SK-N-SH treated with all-trans-retinoic acid at 6 μM for 48 hours (cell line): ENCODE results near the gene C2CD4C.

Source experiments
- CSDC2 ChIP-seq: fragments of 250-450 bp; sonication (Bioruptor Pico); IDR thresholded peaks from 2 replicates; pipeline ENCODE4 v1.5.0; 2020; ENCODE audit warnings: mild to moderate bottlenecking, moderate library complexity
- ISL1 ChIP-seq: fragments of 250-450 bp; sonication (Bioruptor Pico); IDR thresholded peaks from 2 replicates; pipeline ENCODE4 v2.1.2; 2022; ENCODE audit warnings: mild to moderate bottlenecking, moderate library complexity
- OSR1 ChIP-seq: fragments of 250-450 bp; sonication (Bioruptor Pico); IDR thresholded peaks from 2 replicates; pipeline ENCODE4 v1.8.0; 2022; ENCODE audit warnings: moderate library complexity, mild to moderate bottlenecking, inconsistent platforms
- PPARA ChIP-seq: fragments of 250-450 bp; sonication (Bioruptor Pico); IDR thresholded peaks from 2 replicates; pipeline ENCODE4 v1.5.0; 2020; ENCODE audit warnings: mild to moderate bottlenecking, borderline replicate concordance
- RARB ChIP-seq: fragments of 250-450 bp; sonication (Bioruptor Pico); IDR thresholded peaks from 2 replicates; pipeline ENCODE4 v1.8.0; 2021; ENCODE audit warnings: mild to moderate bottlenecking, moderate library complexity
- SNAI2 ChIP-seq: fragments of 250-450 bp; sonication (Bioruptor Pico); IDR thresholded peaks from 2 replicates; pipeline ENCODE4 v1.5.0; 2020; ENCODE audit warnings: mild to moderate bottlenecking, moderate library complexity
- ZFP30 ChIP-seq: fragments of 450-650 bp; formaldehyde crosslinking; IDR thresholded peaks from 2 replicates; pipeline ENCODE4 v1.5.0; 2022; ENCODE audit warnings: mild to moderate bottlenecking, moderate library complexity
- ZNF8 ChIP-seq: fragments of 450-650 bp; formaldehyde crosslinking; IDR thresholded peaks from 2 replicates; pipeline ENCODE4 v1.5.0; 2020; ENCODE audit warnings: mild to moderate bottlenecking, moderate library complexity
- TF ChIP-seq, protein P1 (sequence below): fragments of 250-450 bp; sonication (Bioruptor Pico); IDR thresholded peaks from 2 replicates; pipeline ENCODE4 v1.8.0; 2020; ENCODE audit warnings: mild to moderate bottlenecking, moderate library complexity, borderline replicate concordance
- TF ChIP-seq, protein P2 (sequence below): fragments of 250-450 bp; sonication (Bioruptor Pico); IDR thresholded peaks from 2 replicates; pipeline ENCODE4 v1.8.0; 2021; ENCODE audit warnings: low read depth, mild to moderate bottlenecking, moderate library complexity, borderline replicate concordance

DNA sequence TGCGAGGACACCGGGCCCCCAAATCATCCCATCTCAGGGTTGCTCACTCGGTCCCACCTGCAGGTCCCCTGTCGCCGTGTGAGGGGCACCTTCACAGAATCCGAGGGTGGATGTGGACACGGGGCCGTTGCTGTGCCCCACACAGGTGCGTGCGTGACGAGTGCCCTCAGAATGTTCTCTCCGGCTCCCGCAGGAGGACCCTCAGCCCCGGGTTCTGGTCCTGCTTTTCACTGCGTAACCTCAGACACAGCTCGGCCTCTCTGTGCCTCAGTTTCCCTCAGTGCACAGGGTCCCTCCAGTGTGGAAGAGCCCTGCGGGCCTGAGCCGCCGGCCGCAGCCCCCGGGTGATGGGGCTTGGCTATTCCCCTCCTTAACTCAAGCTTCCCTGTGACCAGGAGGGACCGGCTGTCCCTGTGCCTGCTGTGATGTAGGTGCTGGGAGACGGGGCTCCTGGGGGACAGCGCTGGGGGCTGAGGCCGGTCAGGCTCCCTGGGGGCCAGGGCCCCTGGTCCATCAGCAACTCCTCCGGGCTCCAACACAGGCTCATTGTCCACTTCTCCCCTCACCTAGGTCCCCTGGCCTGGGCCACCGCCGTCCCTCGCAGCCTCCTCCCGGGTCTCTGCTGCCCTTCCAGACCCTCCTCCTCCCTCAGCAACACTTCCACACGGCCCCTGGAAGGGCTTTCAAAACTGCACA, 47.1 kb upstream of the C2CD4C start:
- TF ChIP-seq CSDC2 (CRISPR knock-in tag) (no peak), SNAI2 (CRISPR knock-in tag) (no peak), ZFP30 (no peak), PPARA (CRISPR knock-in tag) (no peak), ZNF8 (CRISPR knock-in tag) (no peak), RARB (CRISPR knock-in tag) (no peak), OSR1 (CRISPR knock-in tag) (no peak), ISL1 (CRISPR knock-in tag) (no peak)
- TF ChIP-seq, protein P1, sequence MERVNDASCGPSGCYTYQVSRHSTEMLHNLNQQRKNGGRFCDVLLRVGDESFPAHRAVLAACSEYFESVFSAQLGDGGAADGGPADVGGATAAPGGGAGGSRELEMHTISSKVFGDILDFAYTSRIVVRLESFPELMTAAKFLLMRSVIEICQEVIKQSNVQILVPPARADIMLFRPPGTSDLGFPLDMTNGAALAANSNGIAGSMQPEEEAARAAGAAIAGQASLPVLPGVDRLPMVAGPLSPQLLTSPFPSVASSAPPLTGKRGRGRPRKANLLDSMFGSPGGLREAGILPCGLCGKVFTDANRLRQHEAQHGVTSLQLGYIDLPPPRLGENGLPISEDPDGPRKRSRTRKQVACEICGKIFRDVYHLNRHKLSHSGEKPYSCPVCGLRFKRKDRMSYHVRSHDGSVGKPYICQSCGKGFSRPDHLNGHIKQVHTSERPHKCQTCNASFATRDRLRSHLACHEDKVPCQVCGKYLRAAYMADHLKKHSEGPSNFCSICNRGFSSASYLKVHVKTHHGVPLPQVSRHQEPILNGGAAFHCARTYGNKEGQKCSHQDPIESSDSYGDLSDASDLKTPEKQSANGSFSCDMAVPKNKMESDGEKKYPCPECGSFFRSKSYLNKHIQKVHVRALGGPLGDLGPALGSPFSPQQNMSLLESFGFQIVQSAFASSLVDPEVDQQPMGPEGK (CRISPR knock-in tag): no peak
- TF ChIP-seq, protein P2, sequence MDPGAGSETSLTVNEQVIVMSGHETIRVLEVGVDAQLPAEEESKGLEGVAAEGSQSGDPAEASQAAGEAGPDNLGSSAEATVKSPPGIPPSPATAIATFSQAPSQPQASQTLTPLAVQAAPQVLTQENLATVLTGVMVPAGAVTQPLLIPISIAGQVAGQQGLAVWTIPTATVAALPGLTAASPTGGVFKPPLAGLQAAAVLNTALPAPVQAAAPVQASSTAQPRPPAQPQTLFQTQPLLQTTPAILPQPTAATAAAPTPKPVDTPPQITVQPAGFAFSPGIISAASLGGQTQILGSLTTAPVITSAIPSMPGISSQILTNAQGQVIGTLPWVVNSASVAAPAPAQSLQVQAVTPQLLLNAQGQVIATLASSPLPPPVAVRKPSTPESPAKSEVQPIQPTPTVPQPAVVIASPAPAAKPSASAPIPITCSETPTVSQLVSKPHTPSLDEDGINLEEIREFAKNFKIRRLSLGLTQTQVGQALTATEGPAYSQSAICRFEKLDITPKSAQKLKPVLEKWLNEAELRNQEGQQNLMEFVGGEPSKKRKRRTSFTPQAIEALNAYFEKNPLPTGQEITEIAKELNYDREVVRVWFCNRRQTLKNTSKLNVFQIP (CRISPR knock-in tag): no peak
